ENCODE results near the gene ACOXL. TPM values are rescaled to one million over a fixed set of nuclear protein-coding genes. Genes with fewer than 3 reads are reported as not detected.

Gene ACOXL
- total and polyA plus RNA-seq, 2 of the 8 experiments (the other 6 are each of a cell fraction or from before 2014, with no cell fraction given) = 11.4 to 20.6 TPM

- TF ChIP-seq CEBPB (IDR thresholded peaks at IDR 0.05; ENCODE audit: low read depth, low read length) = no peak
- no peak for TF ChIP-seq GTF2F1 (IDR thresholded peaks at IDR 0.05; ENCODE audit: borderline replicate concordance, low read depth, low read length)
- no peak for TF ChIP-seq TCF12 (IDR thresholded peaks at IDR 0.05; ENCODE audit: low read depth, low read length)
- no peak for TF ChIP-seq JUN (IDR thresholded peaks at IDR 0.05; ENCODE audit: low read depth, low read length)
- TF ChIP-seq EZH2 (IDR thresholded peaks at IDR 0.05; ENCODE audit: low read depth, low read length, severe bottlenecking) = no peak
- TF ChIP-seq RBBP5 (IDR thresholded peaks at IDR 0.05; ENCODE audit: borderline replicate concordance, low read depth, low read length) = no peak
These were observed 75.1 kb downstream of the ACOXL start (continued) for GRCh38 chr2:110807522-110807921.
